Fibroblast of villous mesenchyme (primary cell): ENCODE data around the gene SPTSSA. TPM values are rescaled to one million over a fixed set of nuclear protein-coding genes. Genes with fewer than 3 reads are reported as not detected.

ENCODE experiments used
- DNase-seq: peaks from one replicate; pipeline ENCODE4 v3.0.0-alpha.2; 2010; ENCODE audit warnings: low read depth
- H3K4me3 ChIP-seq: 2 replicates; pipeline ENCODE4 v1.5.1; 2011; ENCODE audit warnings: low read depth, mild to moderate bottlenecking, low read length
- CTCF ChIP-seq: IDR thresholded peaks from 2 replicates; pipeline ENCODE4 v1.5.1; 2012; ENCODE audit warnings: low read depth, mild to moderate bottlenecking, low read length; ENCODE audit not compliant: insufficient read depth
- total RNA-seq: library from RNA; depleted of rRNA; stranded (reverse); fragments of >200 nt; gene quantifications from 2 replicates; pipeline ENCODE4 v1.2.3, GENCODE V29; 2012

The SPTSSA gene
- total RNA-seq, 1 donor = 18.6 TPM

GRCh38 chr14:34460841-34461240, 1.2 kb downstream of the SPTSSA start:
- DNase-seq = peak; percentile 30
- H3K4me3 ChIP-seq = peak overlapping the region; percentile 78
- TF ChIP-seq CTCF = no peak

- TF ChIP-seq CTCF = no peak
- peak overlapping the region; percentile 78 for H3K4me3 ChIP-seq
- no peak for DNase-seq
Observed at GRCh38 chr14:34460295-34460694, 1.7 kb downstream of the SPTSSA start.

GRCh38 chr14:34457186-34457585, 4.9 kb downstream of the SPTSSA start:
- DNase-seq = no peak
- no peak for TF ChIP-seq CTCF
- no peak overlapping the region for H3K4me3 ChIP-seq

- no peak for DNase-seq
- H3K4me3 ChIP-seq = no peak overlapping the region
- TF ChIP-seq CTCF = no peak
Observed at GRCh38 chr14:34453226-34453625, 8.8 kb downstream of the SPTSSA start.

- DNase-seq = no peak
- H3K4me3 ChIP-seq = no peak overlapping the region
Observed at GRCh38 chr14:34452258-34452822, 9.7 kb downstream of the SPTSSA start.

GRCh38 chr14:34450958-34451357, 11.1 kb downstream of the SPTSSA start:
- no peak overlapping the region for H3K4me3 ChIP-seq
- DNase-seq = no peak
- TF ChIP-seq CTCF = no peak

More at GRCh38 chr14:34452258-34452822, 9.7 kb downstream of the SPTSSA start:
- no peak for TF ChIP-seq CTCF

- no peak for DNase-seq
- no peak overlapping the region for H3K4me3 ChIP-seq
- no peak for TF ChIP-seq CTCF
Observed at GRCh38 chr14:34450542-34450915, 11.5 kb downstream of the SPTSSA start.
